H1 (cell line): ENCODE data around the gene KIF4A. TPM values are rescaled to one million over a fixed set of nuclear protein-coding genes. Genes with fewer than 3 reads are reported as not detected.

Experiments used
- CTCF ChIA-PET: fragments of 300-600 bp; sonication (Branson Sonifier 250); formaldehyde crosslinking; loops from one replicate; lab custom pipeline; 2021; ENCODE audit not compliant: partially characterized antibody; lab: Charles Lee
- POLR2A ChIA-PET: fragments of 300-600 bp; sonication (Branson Sonifier 250); formaldehyde crosslinking; loops from one replicate; lab custom pipeline; 2021; ENCODE audit warnings: inconsistent platforms; ENCODE audit not compliant: partially characterized antibody; lab: Charles Lee
- DNase-seq, 2 experiments: peaks; one replicate each; pipeline versions ENCODE4 v3.0.0 to v3.0.0-alpha.2; 2010 to 2022; ENCODE audit warnings: low spot score in 2 of 2, low read depth in 1 of 2, mixed read lengths in 1 of 2
- FAIRE-seq: peaks from 2 replicates; lab custom pipeline; 2011; peaks lifted over from hg19 to GRCh38; lab: Jason Lieb, UNC
- H2AFZ ChIP-seq: 2 replicates; pipeline ENCODE4 v1.8.1; 2012; ENCODE audit warnings: low read length, inconsistent platforms
- H2AK5ac ChIP-seq: 2 replicates; pipeline ENCODE4 v1.6.1; 2013; ENCODE audit warnings: low read depth, low read length
- H2BK120ac ChIP-seq: replicated peaks from 2 replicates; pipeline ENCODE3; 2013; ENCODE audit warnings: low read depth, low read length, inconsistent platforms
- H2BK12ac ChIP-seq: 2 replicates; pipeline ENCODE4 v1.6.1; 2013; ENCODE audit warnings: low read depth, low read length
- H2BK15ac ChIP-seq: 2 replicates; pipeline ENCODE4 v1.6.1; 2013; ENCODE audit warnings: low read length
- H2BK20ac ChIP-seq: 2 replicates; pipeline ENCODE4 v1.6.1; 2013; ENCODE audit warnings: low read length
- H2BK5ac ChIP-seq: 2 replicates; pipeline ENCODE4 v1.6.1; 2013; ENCODE audit warnings: low read depth, low read length
- H3K14ac ChIP-seq: 2 replicates; pipeline ENCODE4 v1.6.1; 2013; ENCODE audit warnings: inconsistent platforms; ENCODE audit not compliant: insufficient read length
- H3K18ac ChIP-seq: 2 replicates; pipeline ENCODE4 v1.6.1; 2013; ENCODE audit warnings: low read length; ENCODE audit errors: extremely low read depth
- H3K23ac ChIP-seq: 2 replicates; pipeline ENCODE4 v1.6.1; 2013; ENCODE audit warnings: inconsistent platforms; ENCODE audit not compliant: insufficient read length
- H3K23me2 ChIP-seq: 2 replicates; pipeline ENCODE4 v1.6.1; 2013; ENCODE audit warnings: low read depth, low read length
- H3K27ac ChIP-seq: 2 replicates; pipeline ENCODE4 v1.6.1; 2011; ENCODE audit warnings: low read depth, low read length, inconsistent platforms
- H3K27me3 ChIP-seq, 4 experiments: replicated peaks in 1 of 4; 1 replicate in 1 of 4; 2 replicates in 3 of 4; pipeline versions ENCODE4 v1.6.1 to v1.8.1; 2011 to 2013; ENCODE audit warnings: low read length in 3 of 4, mild to moderate bottlenecking in 3 of 4, inconsistent platforms in 2 of 4, mixed read lengths in 2 of 4, moderate library complexity in 1 of 4; ENCODE audit not compliant: control insufficient read depth in 3 of 4, insufficient read depth in 3 of 4; ENCODE audit errors: extremely low read depth in 1 of 4
- H3K36me3 ChIP-seq, 4 experiments: 2 replicates each; pipeline versions ENCODE4 v1.6.1 to v1.8.1; 2011 to 2013; ENCODE audit warnings: mild to moderate bottlenecking in 4 of 4, low read length in 3 of 4, moderate library complexity in 2 of 4, control low read depth in 1 of 4, inconsistent platforms in 1 of 4; ENCODE audit not compliant: insufficient read depth in 4 of 4, control insufficient read depth in 2 of 4
- H3K4ac ChIP-seq: replicated peaks from 2 replicates; pipeline ENCODE3; 2013; ENCODE audit warnings: low read length, low read depth, mixed read lengths, inconsistent platforms; ENCODE audit not compliant: insufficient read length
- H3K4me1 ChIP-seq, 4 experiments: replicated peaks in 1 of 4; 1 replicate in 1 of 4; 2 replicates in 3 of 4; pipeline versions ENCODE4 v1.6.1 to v1.8.1; 2011 to 2013; ENCODE audit warnings: low read length in 3 of 4, inconsistent platforms in 2 of 4, mixed read lengths in 1 of 4; ENCODE audit not compliant: insufficient read depth in 4 of 4, control insufficient read depth in 3 of 4
- H3K4me2 ChIP-seq, 2 experiments: 2 replicates each; pipeline versions ENCODE4 v1.6.1 to v1.8.1; 2011 to 2013; ENCODE audit warnings: low read depth in 2 of 2, low read length in 2 of 2, control low read depth in 1 of 2, inconsistent platforms in 1 of 2, mild to moderate bottlenecking in 1 of 2; ENCODE audit not compliant: insufficient read depth in 1 of 2
- H3K4me3 ChIP-seq, 4 experiments: fragments of 200-600, 300-600 bp in 1 of 4; sonication (generic), shearing (Covaris generic), sonication (Bioruptor Twin) in 1 of 4; 2 replicates each; pipeline versions ENCODE4 v1.5.1 to v1.8.1; 2011 to 2016; ENCODE audit warnings: low read length in 4 of 4, low read depth in 3 of 4, control low read depth in 2 of 4, inconsistent platforms in 2 of 4, mild to moderate bottlenecking in 2 of 4, mixed read lengths in 1 of 4, moderate library complexity in 1 of 4; ENCODE audit not compliant: insufficient read depth in 2 of 4; ENCODE audit errors: extremely low read depth in 1 of 4
- H3K56ac ChIP-seq: replicated peaks from 2 replicates; pipeline ENCODE3; 2013; ENCODE audit warnings: low read depth, mild to moderate bottlenecking, mixed read lengths, low read length, inconsistent platforms; ENCODE audit not compliant: insufficient read length
- H3K79me1 ChIP-seq: 2 replicates; pipeline ENCODE4 v1.6.1; 2013; ENCODE audit warnings: low read depth, low read length, control low read depth
- H3K79me2 ChIP-seq, 2 experiments: 2 replicates each; pipeline versions ENCODE4 v1.6.1 to v1.8.1; 2012 to 2013; ENCODE audit warnings: low read length in 2 of 2, mild to moderate bottlenecking in 2 of 2, inconsistent platforms in 1 of 2; ENCODE audit not compliant: insufficient read depth in 2 of 2, control insufficient read depth in 1 of 2
- H3K9ac ChIP-seq, 4 experiments: replicated peaks in 1 of 4; 1 replicate in 1 of 4; 2 replicates in 3 of 4; pipeline versions ENCODE4 v1.6.1 to v1.8.1; 2011 to 2013; ENCODE audit warnings: low read depth in 3 of 4, low read length in 3 of 4, control low read depth in 2 of 4, mild to moderate bottlenecking in 2 of 4, moderate library complexity in 2 of 4, inconsistent platforms in 1 of 4; ENCODE audit errors: extremely low read depth in 1 of 4
- H3K9me3 ChIP-seq, 2 experiments: 2 replicates each; pipeline versions ENCODE4 v1.6.1 to v1.8.1; 2012 to 2013; ENCODE audit warnings: mild to moderate bottlenecking in 2 of 2, moderate library complexity in 2 of 2, control low read depth in 1 of 2, inconsistent platforms in 1 of 2, low read depth in 1 of 2, low read length in 1 of 2, mixed read lengths in 1 of 2; ENCODE audit not compliant: insufficient read depth in 2 of 2
- H4K20me1 ChIP-seq, 2 experiments: replicated peaks in 1 of 2; 2 replicates each; pipeline versions ENCODE3 to v1.8.1; 2011 to 2013; ENCODE audit warnings: inconsistent platforms in 2 of 2, low read length in 2 of 2, mild to moderate bottlenecking in 1 of 2; ENCODE audit not compliant: insufficient read depth in 2 of 2, control insufficient read depth in 1 of 2
- H4K5ac ChIP-seq: 2 replicates; pipeline ENCODE4 v1.6.1; 2013; ENCODE audit warnings: low read length, low read depth, mixed read lengths, inconsistent platforms; ENCODE audit not compliant: insufficient read length
- H4K8ac ChIP-seq: 2 replicates; pipeline ENCODE4 v1.8.0; 2013; ENCODE audit warnings: mild to moderate bottlenecking, moderate library complexity, low read length, inconsistent platforms; ENCODE audit not compliant: insufficient read depth; ENCODE audit errors: extremely low read depth
- H4K91ac ChIP-seq: replicated peaks from 2 replicates; pipeline ENCODE3; 2013; ENCODE audit warnings: low read length, mixed read lengths, inconsistent platforms; ENCODE audit not compliant: insufficient read length
- HDAC6 ChIP-seq: IDR thresholded peaks from one replicate; pipeline ENCODE4 v1.7.1; 2012; ENCODE audit warnings: low read depth, mild to moderate bottlenecking, inconsistent platforms, low read length, moderate library complexity
- NANOG ChIP-seq: IDR thresholded peaks from 2 replicates; pipeline ENCODE4 v1.6.1; 2011; ENCODE audit warnings: low read length, low read depth, mild to moderate bottlenecking, inconsistent platforms; ENCODE audit not compliant: insufficient read depth, poor library complexity, severe bottlenecking
- PHF8 ChIP-seq: fragments of 200-600 bp; sonication (generic); conservative IDR thresholded peaks from 2 replicates; pipeline ENCODE4 v1.7.1; 2012; ENCODE audit warnings: low read depth, mild to moderate bottlenecking, inconsistent platforms, low read length, moderate library complexity
- POLR2A ChIP-seq, 2 experiments: IDR thresholded peaks; 1 replicate in 1 of 2; 2 replicates in 1 of 2; pipeline ENCODE4 v1.6.1; 2011; ENCODE audit warnings: low read depth in 2 of 2, low read length in 2 of 2, mild to moderate bottlenecking in 2 of 2; ENCODE audit errors: control extremely low read depth in 1 of 2
- RAD21 ChIP-seq, 2 experiments: IDR thresholded peaks in 1 of 2; conservative IDR thresholded peaks in 1 of 2; 2 replicates each; pipeline ENCODE4 v1.6.1; 2011; ENCODE audit warnings: low read depth in 2 of 2, low read length in 2 of 2, improper control_type of control experiment in 1 of 2, inconsistent platforms in 1 of 2, mild to moderate bottlenecking in 1 of 2, moderate library complexity in 1 of 2
- SP4 ChIP-seq: IDR thresholded peaks from 2 replicates; pipeline ENCODE4 v1.6.1; 2012; ENCODE audit warnings: low read length, inconsistent platforms
- SUZ12 ChIP-seq: fragments of 200-600 bp; sonication (generic); IDR thresholded peaks from 2 replicates; pipeline ENCODE4 v1.6.1; 2012; ENCODE audit warnings: mild to moderate bottlenecking, inconsistent platforms, low read length, moderate library complexity, mixed read lengths
- TEAD4 ChIP-seq: IDR thresholded peaks from 2 replicates; pipeline ENCODE4 v1.6.1; 2012; ENCODE audit warnings: low read depth, low read length, inconsistent platforms, mixed read lengths
- WGBS, 2 experiments: shearing (Covaris generic) in 1 of 2; methylation state at CpG; one replicate each; pipeline versions ENCODE4 v1.1.6 to v1.1.7; 2013 to 2015; ENCODE audit warnings: low lambda C conversion rate in 2 of 2, mixed read lengths in 2 of 2, inconsistent platforms in 1 of 2, low coverage in 1 of 2, missing lambda C conversion rate in 1 of 2; ENCODE audit not compliant: insufficient replicate concordance in 2 of 2, insufficient coverage in 1 of 2, insufficient read length in 1 of 2; ENCODE audit errors: extremely low coverage in 1 of 2, missing lambda C conversion rate in 1 of 2; 5-methylcytosine and 5-hydroxymethylcytosine counted together
- polyA plus RNA-seq, 7 experiments: library from polyadenylated mRNA; depleted of rRNA in 3 of 7; stranded (reverse) in 5 of 7; unstranded in 2 of 7; fragments of >200 nt in 5 of 7; fragments of 200-250 nt in 2 of 7; gene quantifications; 1 replicate in 5 of 7; 2 replicates in 1 of 7; 4 replicates in 1 of 7; pipeline versions ENCODE4 v1.2.1 to v1.2.3, GENCODE V29; 2011 to 2013; ENCODE audit warnings: missing spikeins in 2 of 7, mixed read lengths in 2 of 7
- total RNA-seq: library from RNA; stranded (reverse); fragmentation: NEBNext Ultra II Directional; extraction: Animal tissue kit (Norgen Biotek cat#: 25700); gene quantifications from 2 replicates; pipeline ENCODE4 v1.2.1, GENCODE V29; 2021
- TF ChIP-seq, protein P1 (sequence below): IDR thresholded peaks from 2 replicates; pipeline ENCODE4 v1.6.1; 2011; ENCODE audit warnings: low read length, improper control_type of control experiment
- TF ChIP-seq, protein P2 (sequence below), 3 experiments: IDR thresholded peaks; 1 replicate in 2 of 3; 2 replicates in 1 of 3; pipeline versions ENCODE4 v1.5.1 to v1.6.1; 2011; ENCODE audit warnings: low read length in 3 of 3, mild to moderate bottlenecking in 3 of 3, inconsistent platforms in 2 of 3, low read depth in 1 of 3, moderate library complexity in 1 of 3; ENCODE audit not compliant: insufficient read depth in 1 of 3; ENCODE audit errors: control extremely low read depth in 1 of 3

The KIF4A gene
- total and polyA plus RNA-seq, 2 of the 8 experiments (the other 6 are each of a cell fraction or from before 2014, with no cell fraction given), result 10.9 to 35.7 TPM

GRCh38 chrX:70293621-70294020 lies 3.7 kb downstream of the KIF4A start:
- H4K20me1 ChIP-seq, result no peaks in the 10 kb centered on the region
- no peak overlapping the region for H2AK5ac ChIP-seq
- no peak overlapping the region for H3K9ac ChIP-seq
- H3K56ac ChIP-seq, result no peak overlapping the region
- no peaks in the 10 kb centered on the region for H3K9me3 ChIP-seq
- no peak overlapping the region for H3K14ac ChIP-seq
- no peak overlapping the region for H3K4me2 ChIP-seq
- H3K4me3 ChIP-seq, result no peak overlapping the region
- no peaks in the 10 kb centered on the region; the same call in 1 of the 2 replicates for H3K23me2 ChIP-seq
- no peaks in the 10 kb centered on the region; the same call in 1 of the 2 replicates for H3K79me1 ChIP-seq
- FAIRE-seq, result no peak
- peaks cover 0 to 18% of the 10 kb centered on the region in 2 experiments; a peak in 2 of 4 replicates for H3K79me2 ChIP-seq
- no peak overlapping the region for H4K5ac ChIP-seq
- 92 to 100% methylated on average over 2 to 5 of the region's 5 CpGs for WGBS, 2 experiments
- H3K36me3 ChIP-seq, result peaks cover 0 to 10% (median 3%) of the 10 kb centered on the region in 4 experiments; a peak in 4 of 8 replicates
- ChIA-PET CTCF (no interaction called here), POLR2A (no interaction called here)
- no peak overlapping the region for H2BK12ac ChIP-seq
- no peak overlapping the region for H2AFZ ChIP-seq
- H4K91ac ChIP-seq, result no peak overlapping the region
- H2BK20ac ChIP-seq, result no peak overlapping the region
- no peak overlapping the region for H4K8ac ChIP-seq
- no peak overlapping the region for H3K27ac ChIP-seq
- TF ChIP-seq HDAC6 (no peak), SUZ12 (no peak), RAD21 (IDR thresholded peaks at IDR 0.05 in 1 of 2, conservative IDR thresholded peaks at IDR 0.05 in 1 of 2; ENCODE audit: low read depth in 2 of 2, low read length in 2 of 2) (no peak), SP4 (no peak), PHF8 (no peak), POLR2A (IDR thresholded peaks at IDR 0.05; ENCODE audit: control extremely low read depth in 1 of 2, low read depth in 2 of 2, low read length in 2 of 2) (no peak), NANOG (no peak), TEAD4 (no peak)
- TF ChIP-seq, protein P1, sequence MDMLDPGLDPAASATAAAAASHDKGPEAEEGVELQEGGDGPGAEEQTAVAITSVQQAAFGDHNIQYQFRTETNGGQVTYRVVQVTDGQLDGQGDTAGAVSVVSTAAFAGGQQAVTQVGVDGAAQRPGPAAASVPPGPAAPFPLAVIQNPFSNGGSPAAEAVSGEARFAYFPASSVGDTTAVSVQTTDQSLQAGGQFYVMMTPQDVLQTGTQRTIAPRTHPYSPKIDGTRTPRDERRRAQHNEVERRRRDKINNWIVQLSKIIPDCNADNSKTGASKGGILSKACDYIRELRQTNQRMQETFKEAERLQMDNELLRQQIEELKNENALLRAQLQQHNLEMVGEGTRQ, result no peak
- TF ChIP-seq, protein P2, sequence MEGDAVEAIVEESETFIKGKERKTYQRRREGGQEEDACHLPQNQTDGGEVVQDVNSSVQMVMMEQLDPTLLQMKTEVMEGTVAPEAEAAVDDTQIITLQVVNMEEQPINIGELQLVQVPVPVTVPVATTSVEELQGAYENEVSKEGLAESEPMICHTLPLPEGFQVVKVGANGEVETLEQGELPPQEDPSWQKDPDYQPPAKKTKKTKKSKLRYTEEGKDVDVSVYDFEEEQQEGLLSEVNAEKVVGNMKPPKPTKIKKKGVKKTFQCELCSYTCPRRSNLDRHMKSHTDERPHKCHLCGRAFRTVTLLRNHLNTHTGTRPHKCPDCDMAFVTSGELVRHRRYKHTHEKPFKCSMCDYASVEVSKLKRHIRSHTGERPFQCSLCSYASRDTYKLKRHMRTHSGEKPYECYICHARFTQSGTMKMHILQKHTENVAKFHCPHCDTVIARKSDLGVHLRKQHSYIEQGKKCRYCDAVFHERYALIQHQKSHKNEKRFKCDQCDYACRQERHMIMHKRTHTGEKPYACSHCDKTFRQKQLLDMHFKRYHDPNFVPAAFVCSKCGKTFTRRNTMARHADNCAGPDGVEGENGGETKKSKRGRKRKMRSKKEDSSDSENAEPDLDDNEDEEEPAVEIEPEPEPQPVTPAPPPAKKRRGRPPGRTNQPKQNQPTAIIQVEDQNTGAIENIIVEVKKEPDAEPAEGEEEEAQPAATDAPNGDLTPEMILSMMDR (IDR thresholded peaks at IDR 0.05; ENCODE audit: control extremely low read depth in 1 of 3, insufficient read depth in 1 of 3, low read depth in 1 of 3, low read length in 3 of 3), result no peak
- TF ChIP-seq, all 59 proteins: peak for 0
- no peaks in the 10 kb centered on the region; a peak in 2 of 7 replicates for H3K4me1 ChIP-seq
- no peak overlapping the region for H2BK15ac ChIP-seq
- no peak overlapping the region for H3K23ac ChIP-seq
- H3K18ac ChIP-seq, result no peak overlapping the region
- no peak overlapping the region for H3K4ac ChIP-seq
- no peak for DNase-seq
- no peak overlapping the region for H2BK120ac ChIP-seq
- H2BK5ac ChIP-seq, result no peak overlapping the region
- no peaks in the 10 kb centered on the region for H3K27me3 ChIP-seq
